Tibial nerve (tissue), 4 donors: Measurements from ENCODE around the gene SMIM35.

Experiments
- EP300 ChIP-seq, 2 donors: sonication (generic); formaldehyde crosslinking; IDR thresholded peaks; one replicate each; pipeline ENCODE4 v1.6.1; 2017; ENCODE audit warnings: antibody characterized with exemption in 2 of 2, mild to moderate bottlenecking in 1 of 2
- POLR2A ChIP-seq, 2 donors: fragments of 450-650 bp; IDR thresholded peaks; one replicate each; pipeline ENCODE4 v1.6.1; 2017; ENCODE audit warnings: antibody characterized with exemption in 2 of 2, mild to moderate bottlenecking in 2 of 2, moderate library complexity in 2 of 2
- TF ChIP-seq, protein P1 (sequence below), 5 experiments: fragments of 200-600 bp in 3 of 5; fragments of 450-650 bp in 2 of 5; sonication (generic) in 3 of 5; IDR thresholded peaks; one replicate each; pipeline ENCODE4 v1.5.1; 2016 to 2019; ENCODE audit warnings: antibody characterized with exemption in 5 of 5, mild to moderate bottlenecking in 3 of 5, moderate library complexity in 2 of 5

DNA sequence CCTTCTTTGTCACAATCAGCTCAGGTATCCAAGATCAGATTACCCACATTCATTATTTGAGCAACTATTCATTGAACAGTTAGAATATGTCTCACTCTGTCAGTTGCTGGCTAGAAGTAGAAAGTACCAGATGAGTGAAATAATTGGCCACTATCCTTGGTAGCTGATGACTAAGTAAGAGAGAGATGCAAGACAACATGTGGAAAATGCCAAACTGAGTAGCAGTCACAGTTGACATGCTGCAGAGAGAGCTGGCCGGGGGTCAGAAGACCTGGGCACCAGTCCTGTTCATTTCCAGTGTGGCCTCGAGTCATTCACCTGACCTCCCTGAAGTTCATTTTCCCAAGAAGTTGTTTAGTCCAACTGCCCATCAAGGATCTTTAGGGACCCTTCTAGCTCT is 22.5 kb upstream of the SMIM35 start:
- TF ChIP-seq, protein P1, sequence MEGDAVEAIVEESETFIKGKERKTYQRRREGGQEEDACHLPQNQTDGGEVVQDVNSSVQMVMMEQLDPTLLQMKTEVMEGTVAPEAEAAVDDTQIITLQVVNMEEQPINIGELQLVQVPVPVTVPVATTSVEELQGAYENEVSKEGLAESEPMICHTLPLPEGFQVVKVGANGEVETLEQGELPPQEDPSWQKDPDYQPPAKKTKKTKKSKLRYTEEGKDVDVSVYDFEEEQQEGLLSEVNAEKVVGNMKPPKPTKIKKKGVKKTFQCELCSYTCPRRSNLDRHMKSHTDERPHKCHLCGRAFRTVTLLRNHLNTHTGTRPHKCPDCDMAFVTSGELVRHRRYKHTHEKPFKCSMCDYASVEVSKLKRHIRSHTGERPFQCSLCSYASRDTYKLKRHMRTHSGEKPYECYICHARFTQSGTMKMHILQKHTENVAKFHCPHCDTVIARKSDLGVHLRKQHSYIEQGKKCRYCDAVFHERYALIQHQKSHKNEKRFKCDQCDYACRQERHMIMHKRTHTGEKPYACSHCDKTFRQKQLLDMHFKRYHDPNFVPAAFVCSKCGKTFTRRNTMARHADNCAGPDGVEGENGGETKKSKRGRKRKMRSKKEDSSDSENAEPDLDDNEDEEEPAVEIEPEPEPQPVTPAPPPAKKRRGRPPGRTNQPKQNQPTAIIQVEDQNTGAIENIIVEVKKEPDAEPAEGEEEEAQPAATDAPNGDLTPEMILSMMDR (IDR thresholded peaks at IDR 0.05) = no peak
- TF ChIP-seq POLR2A (IDR thresholded peaks at IDR 0.05) (no peak), EP300 (IDR thresholded peaks at IDR 0.05) (no peak)
